Effector CD4-positive, alpha-beta T cell (primary cell): Measurements from ENCODE around the gene PPARD.
A peak's percentile ranks its signal among the peaks of the same experiment; 100 is the strongest.
"Not testable (repeated sequence)": the region's sequence is repeated elsewhere in the genome, so short reads cannot be mapped to it uniquely, and the experiment has no call there.

Experiments
- DNase-seq: peaks from one replicate; pipeline ENCODE4 v3.0.0-alpha.2; 2020

The PPARD gene

GRCh38 chr6:35312076-35312800 lies 30.1 kb upstream of the PPARD start:
- no peak for DNase-seq

- DNase-seq: no peak
Measured at GRCh38 chr6:35312807-35313206, 29.6 kb upstream of the PPARD start.

- DNase-seq: no peak
Measured at GRCh38 chr6:35317483-35318195, 24.7 kb upstream of the PPARD start.

DNA sequence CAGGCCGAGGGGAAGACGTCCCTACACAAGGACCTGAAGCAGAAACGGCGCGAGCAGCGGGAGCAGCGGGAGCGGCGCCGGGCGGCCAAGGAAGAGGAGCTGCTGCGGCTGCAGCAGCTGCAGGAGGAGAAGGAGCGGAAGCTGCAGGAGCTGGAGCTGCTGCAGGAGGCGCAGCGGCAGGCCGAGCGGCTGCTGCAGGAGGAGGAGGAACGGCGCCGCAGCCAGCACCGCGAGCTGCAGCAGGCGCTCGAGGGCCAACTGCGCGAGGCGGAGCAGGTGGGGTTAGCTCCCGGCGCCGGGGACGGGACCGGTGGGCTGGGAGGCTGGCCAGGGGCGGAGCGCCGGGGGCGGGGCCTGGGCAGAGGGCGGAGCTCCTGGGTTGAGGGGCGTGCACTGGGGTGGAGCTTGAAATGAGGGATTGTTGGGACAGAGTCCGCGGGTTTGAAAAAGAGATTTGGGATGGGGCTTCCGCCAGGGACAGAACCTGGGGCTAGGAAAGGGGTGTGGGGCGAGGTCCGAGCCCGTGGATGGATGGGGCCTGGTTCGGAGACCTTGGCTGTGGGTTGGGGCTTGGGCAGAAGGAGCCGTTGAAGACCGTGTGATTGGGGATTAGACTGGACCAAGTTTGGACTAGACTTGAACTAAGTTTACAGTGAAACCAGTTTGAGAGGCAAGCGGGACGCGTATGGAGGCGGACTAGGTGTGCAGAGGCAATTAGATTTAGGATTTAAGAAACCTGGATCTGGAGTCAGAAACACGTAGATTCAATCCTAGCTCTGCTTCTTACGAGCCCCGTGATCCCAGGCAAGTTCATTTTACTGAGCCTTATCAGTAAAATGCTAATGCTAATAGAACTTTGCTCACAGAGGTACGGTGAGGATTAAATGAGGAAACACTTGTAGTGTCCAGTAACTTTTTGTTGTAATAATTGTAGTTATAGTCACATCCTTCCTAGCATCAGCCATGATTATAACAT lies 23.9 kb upstream of the PPARD start:
- no peak for DNase-seq

GRCh38 chr6:35319346-35320030 lies 22.9 kb upstream of the PPARD start:
- DNase-seq: no peak

- DNase-seq: no peak
Measured at GRCh38 chr6:35320031-35320410, 22.3 kb upstream of the PPARD start.

DNA sequence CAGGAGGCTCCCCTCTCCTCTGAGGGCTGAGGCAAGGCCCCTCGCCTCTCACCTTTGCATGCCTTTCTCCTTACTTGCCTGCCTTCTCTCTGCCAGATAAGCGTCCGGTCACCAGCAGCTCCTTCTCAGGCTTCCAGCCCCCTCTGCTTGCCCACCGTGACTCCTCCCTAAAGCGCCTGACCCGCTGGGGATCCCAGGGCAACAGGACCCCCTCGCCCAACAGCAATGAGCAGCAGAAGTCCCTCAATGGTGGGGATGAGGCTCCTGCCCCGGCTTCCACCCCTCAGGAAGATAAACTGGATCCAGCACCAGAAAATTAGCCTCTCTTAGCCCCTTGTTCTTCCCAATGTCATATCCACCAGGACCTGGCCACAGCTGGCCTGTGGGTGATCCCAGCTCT lies 21.3 kb upstream of the PPARD start:
- no peak for DNase-seq

DNA sequence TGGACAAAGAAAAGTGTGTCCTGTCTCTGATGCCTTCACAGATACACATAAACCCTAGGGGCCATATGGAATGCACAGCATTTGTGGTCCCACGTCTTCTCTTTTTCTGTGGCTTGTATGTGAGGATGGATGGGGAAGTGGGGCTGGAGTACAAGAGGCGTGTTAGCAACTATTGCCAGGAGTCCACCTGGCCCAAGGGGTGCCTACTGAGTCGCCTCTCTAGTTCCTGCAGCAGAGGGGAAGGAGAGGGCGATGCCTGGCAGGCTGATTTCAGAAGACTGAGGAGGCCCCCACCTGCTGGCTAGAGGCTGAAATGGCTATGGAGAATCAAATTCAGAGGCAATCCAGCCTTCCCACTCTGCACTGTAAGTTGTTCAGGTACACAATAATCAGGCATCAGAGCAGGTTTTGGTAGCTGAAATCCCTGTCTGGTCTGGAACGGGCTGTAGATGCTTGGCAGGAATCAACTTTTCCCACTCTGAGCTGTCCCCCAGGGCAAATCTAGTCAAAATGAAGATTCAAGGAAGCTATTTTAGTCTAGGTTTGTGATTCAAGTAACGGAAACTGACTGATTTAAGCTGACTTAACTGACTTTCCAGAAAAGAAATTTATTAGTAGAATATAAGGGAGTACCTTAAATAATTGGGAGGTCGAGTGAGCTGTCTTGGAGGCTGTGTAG lies 14.9 kb upstream of the PPARD start:
- peak; percentile 72 for DNase-seq

DNA sequence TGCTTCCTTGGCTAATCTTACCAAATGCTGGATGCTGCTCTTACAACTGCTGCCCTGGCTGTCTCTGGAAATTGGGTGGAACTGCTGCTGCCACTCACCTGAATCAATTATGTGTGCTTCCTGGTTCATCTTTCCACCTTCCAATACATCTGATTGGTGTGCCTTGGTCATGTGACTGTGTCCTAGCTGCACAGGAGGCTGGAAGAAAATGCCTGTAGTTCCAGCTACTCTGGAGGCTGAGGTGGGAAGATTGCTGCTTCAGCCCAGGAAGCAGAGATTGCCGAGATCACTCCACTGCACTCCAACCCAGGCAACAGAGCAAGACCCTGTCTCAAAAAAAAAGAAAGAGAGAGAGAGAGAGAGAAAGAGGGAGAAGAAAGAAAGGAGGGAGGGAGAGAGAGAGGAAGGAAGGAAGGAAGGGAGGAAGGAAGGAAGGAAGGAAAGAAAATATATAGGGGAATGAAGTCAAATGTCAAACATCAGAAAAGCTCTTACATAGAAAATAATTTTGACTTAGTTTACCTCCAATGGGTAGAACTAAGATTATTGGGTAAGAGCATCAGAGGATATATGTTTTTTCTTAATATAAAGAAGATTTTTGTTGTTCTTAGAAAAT lies 14.1 kb upstream of the PPARD start:
- DNase-seq: no peak

DNA sequence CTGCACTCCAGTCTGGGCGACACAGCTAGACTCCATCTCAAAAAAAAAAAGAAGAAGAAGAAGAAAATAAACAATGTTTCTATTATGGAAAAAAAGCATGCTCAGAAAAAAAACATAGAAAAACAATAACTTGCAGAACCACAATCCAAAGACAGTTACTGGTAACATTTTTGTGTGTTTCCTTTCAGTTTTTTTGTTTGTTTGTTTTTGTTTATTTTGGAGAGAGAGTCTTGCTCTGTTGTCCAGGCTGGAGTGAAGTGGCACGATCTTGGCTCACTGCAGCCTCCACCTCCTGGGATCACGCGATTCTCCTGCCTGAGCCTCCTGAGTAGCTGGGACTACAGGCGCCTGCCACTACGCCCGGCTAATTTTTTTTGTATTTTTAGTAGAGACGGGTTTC lies 13.4 kb upstream of the PPARD start:
- DNase-seq: not testable (repeated sequence)

DNA sequence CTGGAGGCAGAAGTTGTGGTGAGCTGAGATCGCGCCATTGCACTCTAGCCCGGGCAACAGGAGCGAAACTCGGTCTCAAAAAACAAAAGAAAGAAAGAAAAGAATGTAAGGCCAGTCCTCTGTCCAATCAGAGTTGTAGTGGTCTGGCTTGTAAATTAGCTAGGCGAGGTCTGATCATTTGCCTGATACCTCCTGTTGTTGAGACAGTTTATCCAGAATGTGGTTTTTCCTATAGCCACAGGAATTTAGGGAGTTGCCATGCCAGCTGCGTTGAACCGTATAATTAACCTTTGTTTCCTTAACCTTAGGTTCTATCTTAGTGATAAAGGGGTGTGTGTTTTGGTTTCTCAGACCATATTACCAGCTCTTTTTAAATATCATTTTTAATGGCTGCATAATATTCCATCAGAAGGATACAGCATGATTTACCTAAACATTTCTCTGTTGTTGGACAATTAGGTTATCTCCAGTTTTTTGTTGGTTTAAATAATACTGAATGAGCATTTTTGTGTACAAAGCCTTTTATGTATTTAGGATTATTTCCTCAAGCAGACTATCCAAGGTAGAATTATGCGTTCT lies 11.7 kb upstream of the PPARD start:
- no peak for DNase-seq

- DNase-seq: peak; percentile 76
Measured at GRCh38 chr6:35332074-35332887, 10.1 kb upstream of the PPARD start.

GRCh38 chr6:35341557-35341956 lies 801 bp upstream of the PPARD start:
- no peak for DNase-seq

- no peak for DNase-seq
Measured at GRCh38 chr6:35343092-35343834, 905 bp downstream of the PPARD start.

DNA sequence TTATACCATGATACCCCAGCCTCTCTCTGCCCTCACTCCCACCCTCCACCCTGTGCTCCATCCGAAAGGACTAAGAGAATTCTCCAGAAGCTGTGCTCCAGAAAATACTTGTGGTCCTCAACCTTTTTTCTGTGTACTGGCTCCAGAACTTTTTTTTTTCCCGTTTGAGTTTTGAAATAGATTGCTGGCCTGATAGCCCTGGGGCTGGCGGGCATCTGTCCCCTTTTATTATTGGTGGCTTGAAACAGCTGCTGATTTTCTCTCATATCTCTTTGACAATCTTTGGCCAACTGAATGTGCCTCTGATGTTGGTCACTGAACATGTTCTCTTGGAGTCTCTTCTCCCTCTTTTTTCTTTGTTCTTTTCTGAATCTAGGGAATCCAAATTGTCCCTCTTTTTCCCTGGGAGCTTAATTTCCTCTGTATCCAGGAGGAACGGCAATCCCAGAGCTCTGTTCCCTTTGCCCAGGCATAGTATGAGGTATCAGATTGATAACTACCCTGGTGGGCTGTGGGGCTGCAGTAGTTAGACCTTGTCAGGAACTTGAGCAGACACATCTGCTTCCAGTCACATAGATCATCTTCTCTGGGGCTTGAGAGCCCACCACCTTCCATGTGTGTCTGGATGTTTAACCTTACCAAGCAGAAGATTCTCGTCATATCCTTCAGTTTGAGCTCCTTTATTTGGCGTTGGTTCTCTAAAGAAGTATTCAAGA lies 1.6 kb downstream of the PPARD start:
- no peak for DNase-seq

DNA sequence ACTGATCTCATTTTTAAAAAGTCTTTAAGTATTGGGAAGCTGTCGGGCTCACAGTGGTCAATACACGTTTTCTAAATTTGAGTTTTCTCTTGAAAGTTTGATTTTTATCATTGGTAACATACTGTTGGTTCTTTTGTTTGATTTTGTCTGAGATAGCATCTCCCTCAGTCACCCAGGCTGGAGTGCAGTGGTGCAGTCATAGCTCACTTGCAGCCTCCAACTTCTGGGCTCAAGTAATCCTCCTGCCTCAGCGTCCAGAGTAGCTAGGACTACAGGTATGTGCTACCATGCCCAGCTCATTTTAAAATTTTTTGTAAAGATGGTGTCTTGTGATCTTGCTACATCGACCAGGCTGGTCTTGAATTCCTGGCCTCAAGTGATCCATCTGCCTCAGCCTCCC lies 9.1 kb downstream of the PPARD start:
- DNase-seq: no peak

DNA sequence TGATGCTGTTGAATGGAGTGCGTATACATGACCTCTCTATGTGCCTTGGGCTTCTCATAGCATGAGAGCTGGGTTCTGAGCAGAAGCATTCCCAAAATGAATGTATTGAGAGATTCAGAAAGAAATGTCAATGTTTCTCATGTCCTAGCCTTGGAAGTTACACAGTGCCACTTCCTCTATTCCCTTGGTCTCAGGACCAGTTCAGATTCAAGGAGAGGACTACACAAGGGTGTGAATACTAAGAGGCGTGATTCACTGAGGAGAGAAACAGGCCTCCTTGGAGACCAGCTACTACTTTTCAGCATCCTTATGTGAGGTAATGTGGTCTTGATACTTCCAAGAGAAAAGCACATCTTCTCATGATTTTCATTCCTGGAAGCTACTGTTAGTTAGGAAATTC lies 10.4 kb downstream of the PPARD start:
- DNase-seq: no peak

- DNase-seq: no peak
Measured at GRCh38 chr6:35354361-35355135, 12.2 kb downstream of the PPARD start.
